B cell (primary cell): Measurements from ENCODE around the gene PLCD3. TPM values are rescaled to one million over a fixed set of nuclear protein-coding genes. Genes with fewer than 3 reads are reported as not detected.

Experiments used
- ATAC-seq: fragments of 200-7000 bp; cut with Tn5 transposase; one replicate; pipeline ENCODE4 v1.10.0; 2021; ENCODE audit warnings: low read depth, mild to moderate bottlenecking, moderate number of reproducible peaks, moderate library complexity
- CTCF ChIA-PET: fragments of 350-600 bp; sonication (Branson Sonifier 250); formaldehyde crosslinking; loops from one replicate; lab custom pipeline; 2021; ENCODE audit warnings: antibody characterized with exemption, inconsistent platforms; lab: Charles Lee
- POLR2A ChIA-PET: fragments of 350-600 bp; sonication (Branson Sonifier 250); formaldehyde crosslinking; loops from one replicate; lab custom pipeline; 2021; ENCODE audit warnings: antibody characterized with exemption; lab: Charles Lee
- DNase-seq: peaks from one replicate; pipeline ENCODE4 v3.0.0; 2013
- H2AFZ ChIP-seq: 2 replicates; pipeline ENCODE4 v1.6.1; 2012; ENCODE audit warnings: mild to moderate bottlenecking, low read depth, low read length; ENCODE audit not compliant: insufficient read depth, poor library complexity, severe bottlenecking
- H3K27ac ChIP-seq, 2 donors: 1 replicate in 1 of 2; 2 replicates in 1 of 2; pipeline ENCODE4 v1.5.1; 2012 to 2013; ENCODE audit warnings: low read length in 2 of 2, mild to moderate bottlenecking in 2 of 2, moderate library complexity in 1 of 2
- H3K27me3 ChIP-seq, 4 experiments: fragments of 200-600 bp in 1 of 4; sonication (generic) in 1 of 4; replicated peaks in 1 of 4; 1 replicate in 2 of 4; 2 replicates in 2 of 4; pipeline versions ENCODE4 v1.6.1 to v1.7.0; 2013 to 2016; ENCODE audit warnings: low read length in 3 of 4, mild to moderate bottlenecking in 2 of 4, mixed read lengths in 1 of 4, moderate library complexity in 1 of 4; ENCODE audit not compliant: insufficient read depth in 4 of 4, control insufficient read depth in 3 of 4; ENCODE audit errors: control extremely low read depth in 1 of 4
- H3K36me3 ChIP-seq, 2 experiments: replicated peaks in 1 of 2; 1 replicate in 1 of 2; 2 replicates in 1 of 2; pipeline versions ENCODE4 v1.6.1 to v1.7.1; 2013; ENCODE audit warnings: low read length in 1 of 2; ENCODE audit not compliant: insufficient read depth in 2 of 2, control insufficient read depth in 1 of 2; ENCODE audit errors: control extremely low read depth in 1 of 2, extremely low read depth in 1 of 2
- H3K4me1 ChIP-seq, 2 donors: fragments of 200-600 bp in 1 of 2; sonication (generic) in 1 of 2; 1 replicate in 1 of 2; 2 replicates in 1 of 2; pipeline versions ENCODE4 v1.5.1 to v1.6.1; 2013 to 2017; ENCODE audit warnings: low read length in 2 of 2; ENCODE audit not compliant: control insufficient read depth in 2 of 2, insufficient read depth in 2 of 2
- H3K4me2 ChIP-seq: replicated peaks from 2 replicates; pipeline ENCODE3; 2012; ENCODE audit warnings: mild to moderate bottlenecking, low read depth, low read length; ENCODE audit not compliant: poor library complexity, severe bottlenecking
- H3K4me3 ChIP-seq, 5 experiments: fragments of 200-600 bp in 1 of 5; sonication (generic) in 1 of 5; 1 replicate in 3 of 5; 2 replicates in 2 of 5; pipeline versions ENCODE4 v1.5.1 to v1.7.0; 2011 to 2016; ENCODE audit warnings: low read length in 4 of 5, mild to moderate bottlenecking in 4 of 5, low read depth in 2 of 5, control low read depth in 1 of 5, moderate library complexity in 1 of 5; ENCODE audit not compliant: insufficient read depth in 1 of 5; ENCODE audit errors: control extremely low read depth in 1 of 5, extremely low read depth in 1 of 5
- H3K79me2 ChIP-seq: fragments of 200-600 bp; sonication (generic); one replicate; pipeline ENCODE4 v1.6.0; 2016; ENCODE audit warnings: low read length; ENCODE audit not compliant: control insufficient read depth, insufficient read depth
- H3K9ac ChIP-seq: fragments of 200-600 bp; sonication (generic); 2 replicates; pipeline ENCODE4 v1.6.1; 2017; ENCODE audit warnings: mild to moderate bottlenecking, low read length, moderate library complexity
- H3K9me3 ChIP-seq, 3 donors: one replicate each; pipeline versions ENCODE4 v1.6.1 to v1.7.1; 2013; ENCODE audit warnings: low read length in 2 of 3; ENCODE audit not compliant: control insufficient read depth in 2 of 3, insufficient read depth in 1 of 3; ENCODE audit errors: control extremely low read depth in 1 of 3
- H4K20me1 ChIP-seq: 2 replicates; pipeline ENCODE4 v1.6.0; 2012; ENCODE audit warnings: mild to moderate bottlenecking, low read length; ENCODE audit not compliant: insufficient read depth, control insufficient read depth, poor library complexity, severe bottlenecking
- H3K27ac Mint-ChIP-seq: one replicate; pipeline ENCODE4 v1.8.0; 2021; ENCODE audit warnings: mixed read lengths
- H3K27me3 Mint-ChIP-seq: one replicate; pipeline ENCODE4 v1.8.0; 2021; ENCODE audit warnings: mixed read lengths
- H3K4me1 Mint-ChIP-seq: one replicate; pipeline ENCODE4 v1.8.0; 2021; ENCODE audit warnings: mixed read lengths
- H3K4me3 Mint-ChIP-seq: one replicate; pipeline ENCODE4 v1.8.0; 2021; ENCODE audit warnings: mixed read lengths
- H3K9me3 Mint-ChIP-seq: one replicate; pipeline ENCODE4 v1.8.0; 2022; ENCODE audit warnings: mixed read lengths; ENCODE audit not compliant: insufficient read depth
- EZH2 ChIP-seq: IDR thresholded peaks from 2 replicates; pipeline ENCODE4 v1.6.1; 2012; ENCODE audit warnings: borderline replicate concordance, low read depth, mild to moderate bottlenecking, moderate library complexity, low read length; ENCODE audit not compliant: insufficient read depth, poor library complexity, severe bottlenecking
- WGBS: methylation state at CpG from one replicate; pipeline ENCODE4 v1.1.5; 2013; ENCODE audit warnings: missing lambda C conversion rate; ENCODE audit not compliant: insufficient coverage; 5-methylcytosine and 5-hydroxymethylcytosine counted together
- intact Hi-C: fragments of 100-400 bp; cut with micrococcal nuclease; formaldehyde crosslinking; loops from one replicate; pipeline ENCODE4 v1.10.0; 2022
- polyA plus RNA-seq: library from polyadenylated mRNA; depleted of rRNA; stranded (reverse); fragments of >200 nt; gene quantifications from 2 replicates; pipeline ENCODE4 v1.2.3, GENCODE V29; 2012
- total RNA-seq, 2 donors: library from RNA; stranded (reverse); fragments of 120-200 nt in 1 of 2; gene quantifications; 1 replicate in 1 of 2; 2 replicates in 1 of 2; pipeline versions ENCODE4 v1.2.3 to v1.2.4, GENCODE V29; 2013 to 2022
- TF ChIP-seq, protein P1 (sequence below): fragments of 200-600 bp; IDR thresholded peaks from one replicate; pipeline ENCODE4 v1.8.0; 2022; ENCODE audit warnings: antibody characterized with exemption, mild to moderate bottlenecking

Gene PLCD3
- total and polyA plus RNA-seq, 2 donors (not counting 1 experiment from before 2014, with no cell fraction given), result 0.54 to 2.2 TPM

DNA sequence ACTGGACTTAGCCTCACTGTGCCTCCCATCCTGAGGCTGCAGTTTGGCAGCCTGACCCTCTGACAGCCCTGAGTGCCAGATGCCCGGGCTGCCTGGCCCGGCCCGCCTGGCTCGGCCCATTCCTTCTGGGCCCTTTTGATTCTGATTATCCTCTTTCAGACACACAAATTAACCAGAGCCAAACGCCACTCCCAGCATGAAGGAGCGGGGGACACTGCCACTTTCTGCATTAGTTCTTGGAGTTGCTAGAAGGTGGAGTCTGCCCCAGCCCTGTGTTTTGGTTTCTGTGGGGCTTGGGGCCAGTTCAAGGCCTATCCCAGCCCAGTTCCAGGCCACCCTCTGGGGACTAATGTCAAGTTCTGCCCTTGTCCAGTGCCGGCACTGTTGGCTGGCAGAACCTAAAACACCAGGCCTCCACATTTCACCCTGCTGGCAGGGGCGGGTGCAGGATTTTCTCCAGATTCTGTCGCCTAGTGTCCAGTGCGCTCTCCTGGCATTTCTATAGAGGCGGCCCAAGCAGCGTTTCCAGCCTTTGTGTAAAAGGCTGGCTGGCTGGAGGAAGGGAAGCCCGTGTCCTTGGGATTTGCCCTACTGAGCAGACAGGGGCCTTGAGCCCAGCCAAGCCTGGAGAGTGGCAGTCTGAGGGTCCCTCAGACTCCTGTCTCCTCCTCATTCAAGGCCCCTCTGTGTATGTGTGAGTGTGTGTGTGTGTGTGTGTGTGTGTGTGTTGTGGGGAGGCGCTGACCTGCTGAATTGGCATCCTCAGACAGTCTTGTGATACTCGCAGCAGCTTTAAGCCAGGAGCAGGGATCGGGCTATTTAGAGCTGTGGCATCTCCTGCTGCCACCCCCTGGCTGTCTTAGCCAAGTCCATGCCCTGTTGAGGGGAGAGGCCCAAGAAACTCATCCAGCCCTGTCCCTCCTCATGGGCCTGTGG, 21.4 kb downstream of the PLCD3 start:
- Histone ChIP-seq H3K4me2 (peak overlapping the region; percentile 27), H3K4me3 (no peak overlapping the region)
- DNase-seq, result no peak

More for the DNA sequence above, 21.4 kb downstream of the PLCD3 start:
- H3K4me3 Mint-ChIP-seq, result no peak overlapping the region
- Histone ChIP-seq H4K20me1 (no peaks in the 10 kb centered on the region), H3K27me3 (no peaks in the 10 kb centered on the region), H3K9ac (no peak overlapping the region), H3K79me2 (no peaks in the 10 kb centered on the region), H2AFZ (no peak overlapping the region), H3K27ac (no peak overlapping the region), H3K36me3 (peaks cover 0 to 23% of the 10 kb centered on the region in 2 experiments), H3K9me3 (no peaks in the 10 kb centered on the region), H3K4me1 (peaks cover 10 to 11% of the 10 kb centered on the region in 2 donors)
- intact Hi-C loops, result no loop called here
- peaks cover 12% of the 10 kb centered on the region for H3K4me1 Mint-ChIP-seq
- ATAC-seq, result no peak
- ChIA-PET POLR2A (no interaction called here), CTCF (no interaction called here)
- no peaks in the 10 kb centered on the region for H3K9me3 Mint-ChIP-seq
- 96% methylated on average over 12 of the region's 16 CpGs for WGBS
- no peak overlapping the region for H3K27ac Mint-ChIP-seq
- TF ChIP-seq, protein P1, sequence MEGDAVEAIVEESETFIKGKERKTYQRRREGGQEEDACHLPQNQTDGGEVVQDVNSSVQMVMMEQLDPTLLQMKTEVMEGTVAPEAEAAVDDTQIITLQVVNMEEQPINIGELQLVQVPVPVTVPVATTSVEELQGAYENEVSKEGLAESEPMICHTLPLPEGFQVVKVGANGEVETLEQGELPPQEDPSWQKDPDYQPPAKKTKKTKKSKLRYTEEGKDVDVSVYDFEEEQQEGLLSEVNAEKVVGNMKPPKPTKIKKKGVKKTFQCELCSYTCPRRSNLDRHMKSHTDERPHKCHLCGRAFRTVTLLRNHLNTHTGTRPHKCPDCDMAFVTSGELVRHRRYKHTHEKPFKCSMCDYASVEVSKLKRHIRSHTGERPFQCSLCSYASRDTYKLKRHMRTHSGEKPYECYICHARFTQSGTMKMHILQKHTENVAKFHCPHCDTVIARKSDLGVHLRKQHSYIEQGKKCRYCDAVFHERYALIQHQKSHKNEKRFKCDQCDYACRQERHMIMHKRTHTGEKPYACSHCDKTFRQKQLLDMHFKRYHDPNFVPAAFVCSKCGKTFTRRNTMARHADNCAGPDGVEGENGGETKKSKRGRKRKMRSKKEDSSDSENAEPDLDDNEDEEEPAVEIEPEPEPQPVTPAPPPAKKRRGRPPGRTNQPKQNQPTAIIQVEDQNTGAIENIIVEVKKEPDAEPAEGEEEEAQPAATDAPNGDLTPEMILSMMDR, result no peak
- no peak for TF ChIP-seq EZH2
- no peaks in the 10 kb centered on the region for H3K27me3 Mint-ChIP-seq
